22Rv1 (cell line): ENCODE results near the gene OTOP1.

Experiments
- ZFX ChIP-seq: fragments of 450-650 bp; IDR thresholded peaks from 2 replicates; pipeline ENCODE4 v1.6.1; 2017; ENCODE audit warnings: antibody characterized with exemption, borderline replicate concordance
- TF ChIP-seq, protein P1 (sequence below): fragments of 450-650 bp; IDR thresholded peaks from 2 replicates; pipeline ENCODE4 v1.5.1; 2017; ENCODE audit warnings: mild to moderate bottlenecking

DNA sequence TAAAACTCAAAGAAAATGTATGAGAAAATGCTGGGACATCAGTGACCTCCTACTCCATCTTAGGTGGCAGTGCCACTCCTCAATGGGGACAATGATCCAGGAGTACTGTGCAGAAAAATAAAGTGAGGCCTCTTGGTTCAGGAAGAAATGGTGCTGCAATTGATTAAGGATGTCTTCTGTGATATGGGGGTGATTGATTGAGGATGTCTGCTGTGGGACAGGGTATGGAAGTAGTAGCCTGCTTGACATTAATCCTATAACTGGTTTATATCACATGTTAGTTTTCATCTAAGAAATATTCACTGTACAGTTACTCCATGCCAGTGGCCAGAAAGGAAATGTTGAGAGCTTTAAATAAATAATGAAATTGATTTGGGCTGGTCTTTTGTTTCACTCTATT lies 20.5 kb downstream of the OTOP1 start:
- TF ChIP-seq, protein P1, sequence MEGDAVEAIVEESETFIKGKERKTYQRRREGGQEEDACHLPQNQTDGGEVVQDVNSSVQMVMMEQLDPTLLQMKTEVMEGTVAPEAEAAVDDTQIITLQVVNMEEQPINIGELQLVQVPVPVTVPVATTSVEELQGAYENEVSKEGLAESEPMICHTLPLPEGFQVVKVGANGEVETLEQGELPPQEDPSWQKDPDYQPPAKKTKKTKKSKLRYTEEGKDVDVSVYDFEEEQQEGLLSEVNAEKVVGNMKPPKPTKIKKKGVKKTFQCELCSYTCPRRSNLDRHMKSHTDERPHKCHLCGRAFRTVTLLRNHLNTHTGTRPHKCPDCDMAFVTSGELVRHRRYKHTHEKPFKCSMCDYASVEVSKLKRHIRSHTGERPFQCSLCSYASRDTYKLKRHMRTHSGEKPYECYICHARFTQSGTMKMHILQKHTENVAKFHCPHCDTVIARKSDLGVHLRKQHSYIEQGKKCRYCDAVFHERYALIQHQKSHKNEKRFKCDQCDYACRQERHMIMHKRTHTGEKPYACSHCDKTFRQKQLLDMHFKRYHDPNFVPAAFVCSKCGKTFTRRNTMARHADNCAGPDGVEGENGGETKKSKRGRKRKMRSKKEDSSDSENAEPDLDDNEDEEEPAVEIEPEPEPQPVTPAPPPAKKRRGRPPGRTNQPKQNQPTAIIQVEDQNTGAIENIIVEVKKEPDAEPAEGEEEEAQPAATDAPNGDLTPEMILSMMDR: no peak
- no peak for TF ChIP-seq ZFX
